Spleen (tissue), 11 donors: Measurements from ENCODE around the gene TIMP1. TPM values are rescaled to one million over a fixed set of nuclear protein-coding genes. Genes with fewer than 3 reads are reported as not detected.

ENCODE experiments used
- DNase-seq: peaks from one replicate; pipeline ENCODE4 v3.0.0-alpha.2; 2020
- H3K27ac ChIP-seq, 8 donors: fragments of 200-600 bp; sonication (generic) in 7 of 8; 1 replicate in 4 of 8; 2 replicates in 4 of 8; pipeline versions ENCODE4 v1.5.0 to v1.8.0; 2016 to 2021; ENCODE audit warnings: inconsistent platforms in 4 of 8, mild to moderate bottlenecking in 4 of 8, moderate library complexity in 1 of 8
- H3K27me3 ChIP-seq, 7 donors: fragments of 200-600 bp; sonication (generic) in 6 of 7; replicated peaks in 1 of 7; 1 replicate in 4 of 7; 2 replicates in 3 of 7; pipeline versions ENCODE4 v1.5.0 to v1.8.0; 2016 to 2021; ENCODE audit warnings: inconsistent platforms in 3 of 7, mild to moderate bottlenecking in 1 of 7
- H3K36me3 ChIP-seq, 6 donors: fragments of 200-600 bp; sonication (generic) in 5 of 6; 1 replicate in 4 of 6; 2 replicates in 2 of 6; pipeline versions ENCODE4 v1.5.0 to v1.8.0; 2016 to 2021; ENCODE audit warnings: inconsistent platforms in 2 of 6
- H3K4me1 ChIP-seq, 6 donors: fragments of 200-600 bp; sonication (generic) in 5 of 6; 1 replicate in 3 of 6; 2 replicates in 3 of 6; pipeline versions ENCODE4 v1.5.0 to v1.8.0; 2016 to 2021; ENCODE audit warnings: inconsistent platforms in 3 of 6
- H3K4me3 ChIP-seq, 8 donors: fragments of 200-600 bp; sonication (generic) in 7 of 8; 1 replicate in 4 of 8; 2 replicates in 4 of 8; pipeline versions ENCODE4 v1.5.0 to v1.8.0; 2016 to 2021; ENCODE audit warnings: inconsistent platforms in 4 of 8, mild to moderate bottlenecking in 4 of 8, moderate library complexity in 2 of 8
- H3K9me3 ChIP-seq, 8 donors: fragments of 200-600 bp; sonication (generic) in 7 of 8; 1 replicate in 4 of 8; 2 replicates in 4 of 8; pipeline versions ENCODE4 v1.5.0 to v1.8.0; 2016 to 2021; ENCODE audit warnings: inconsistent platforms in 4 of 8
- CTCF ChIP-seq, 11 experiments: fragments of 200-600 bp in 7 of 11; fragments of 450-650 bp in 4 of 11; sonication (generic) in 4 of 11; IDR thresholded peaks in 8 of 11; conservative IDR thresholded peaks in 3 of 11; 1 replicate in 7 of 11; 2 replicates in 4 of 11; pipeline versions ENCODE4 v1.4.0 to v1.8.0; 2016 to 2021; ENCODE audit warnings: antibody characterized with exemption in 11 of 11, inconsistent platforms in 4 of 11, mild to moderate bottlenecking in 1 of 11
- POLR2A ChIP-seq, 3 donors: fragments of 450-650 bp; IDR thresholded peaks; one replicate each; pipeline ENCODE4 v1.5.1; 2017; ENCODE audit warnings: antibody characterized with exemption in 3 of 3, mild to moderate bottlenecking in 1 of 3
- POLR2AphosphoS5 ChIP-seq, 3 donors: sonication (generic); formaldehyde crosslinking; IDR thresholded peaks; one replicate each; pipeline ENCODE4 v1.5.1; 2017; ENCODE audit warnings: antibody characterized with exemption in 3 of 3
- WGBS, 5 donors: extraction: QIAGEN DNeasy Blood & Tissue Kit in 3 of 5; methylation state at CpG; one replicate each; pipeline versions ENCODE4 v1.1.5 to v1.1.7; 2013 to 2018; 5-methylcytosine and 5-hydroxymethylcytosine counted together
- intact Hi-C: fragments of 100-400 bp; cut with DNase I; formaldehyde crosslinking; loops from one replicate; pipeline ENCODE4 v1.15.0; 2023; ENCODE audit warnings: low total_unique reads
- polyA plus RNA-seq, 3 donors: library from polyadenylated mRNA; stranded (reverse); fragments of 200-250 nt; gene quantifications; one replicate each; pipeline ENCODE4 v1.2.1, GENCODE V29; 2013
- total RNA-seq, 7 donors: library from RNA; depleted of rRNA in 3 of 7; stranded (reverse); fragments of >200 nt in 3 of 7; fragmentation: NEBNext Ultra II Directional in 4 of 7; extraction: Animal tissue kit (Norgen Biotek cat#: 25700) in 4 of 7; gene quantifications; one replicate each; pipeline versions ENCODE4 v1.1.0 to v1.2.1, GENCODE V29; 2016 to 2021
- donor health status: healthy with polysubstance abuse.
- donor health status: DM: no; HTN: no; CAD: no; lungs with moderate emphysema.
- donor health status: DM: no; HTN: no; CAD: no.
- donor health status: Bipolar disorder and iron deficiency.
- donor health status: healthy.
- donor health status: DM: no; HTN: no; CAD: no.
- donor health status: DM: yes; HTN: yes; CAD: no.

Gene TIMP1
- total and polyA plus RNA-seq, 10 donors = 86.8 to 293 (median 184) TPM

GRCh38 chrX:47625365-47625764, 43.1 kb downstream of the TIMP1 start:
- 86 to 100% (median 94%) methylated on average over 2 of the region's 2 CpGs for WGBS, 5 donors
- no peak for TF ChIP-seq POLR2AphosphoS5 (IDR thresholded peaks at IDR 0.05)
- intact Hi-C loops = no loop called here
- Histone ChIP-seq H3K27me3 (peaks cover 0 to 17% (median 0%) of the 10 kb centered on the region in 7 donors), H3K36me3 (peaks cover 0 to 37% (median 0%) of the 10 kb centered on the region in 6 donors), H3K9me3 (no peaks in the 10 kb centered on the region), H3K4me3 (no peak overlapping the region), H3K4me1 (peaks cover 0 to 39% (median 8%) of the 10 kb centered on the region in 6 donors), H3K27ac (no peak overlapping the region)
- no peak for DNase-seq

GRCh38 chrX:47628982-47629381, 46.7 kb downstream of the TIMP1 start:
- intact Hi-C loops = no loop called here
- TF ChIP-seq CTCF (IDR thresholded peaks at IDR 0.05 in 8 of 11, conservative IDR thresholded peaks at IDR 0.05 in 3 of 11) (peak in 1 of 11 experiments; percentile 8), POLR2AphosphoS5 (IDR thresholded peaks at IDR 0.05) (no peak), POLR2A (IDR thresholded peaks at IDR 0.05) (no peak)
- Histone ChIP-seq H3K27me3 (peaks cover 0 to 2% (median 0%) of the 10 kb centered on the region in 7 donors), H3K36me3 (peaks cover 0 to 37% (median 0%) of the 10 kb centered on the region in 6 donors), H3K9me3 (no peaks in the 10 kb centered on the region), H3K4me1 (peaks cover 0 to 63% (median 8%) of the 10 kb centered on the region in 6 donors), H3K27ac (peak overlapping the region in 7 of 8 donors; percentile 49 to 92 (median 76)), H3K4me3 (peak overlapping the region in 5 of 8 donors; percentile 10 to 61 (median 37))
- 57 to 100% (median 86%) methylated on average over 1 of the region's 1 CpG for WGBS, 5 donors
- DNase-seq = no peak

GRCh38 chrX:47629419-47630200, 47.4 kb downstream of the TIMP1 start, which contains the start of gene CFP:
Gene CFP (minus strand): TSS chrX:47629930. CDS start chrX:47629844, 86 bp downstream.
- Histone ChIP-seq H3K4me3 (peak within 1 kb of the TSS in 6 of 8 donors; percentile 4 to 61 (median 36)), H3K27me3 (no peaks in the 10 kb centered on the region), H3K4me1 (peaks cover 0 to 57% (median 8%) of the 10 kb centered on the region in 6 donors), H3K27ac (peak within 1 kb of the TSS in 7 of 8 donors; percentile 49 to 92 (median 76)), H3K36me3 (peaks cover 0 to 42% (median 0%) of the 10 kb centered on the region in 6 donors), H3K9me3 (no peaks in the 10 kb centered on the region)
- no peak for DNase-seq
- intact Hi-C loops = no loop called here
- TF ChIP-seq POLR2AphosphoS5 (IDR thresholded peaks at IDR 0.05) (no peak), POLR2A (IDR thresholded peaks at IDR 0.05) (no peak), CTCF (IDR thresholded peaks at IDR 0.05 in 8 of 11, conservative IDR thresholded peaks at IDR 0.05 in 3 of 11) (no peak)
- 12 to 52% (median 22%) methylated on average over 4 to 14 of the region's 14 CpGs for whole genome bisulfite sequencing, 5 donors

- peaks cover 0 to 59% (median 8%) of the 10 kb centered on the region in 6 donors for H3K4me1 ChIP-seq
- WGBS, 5 donors = 74 to 97% (median 87%) methylated on average over 4 to 5 of the region's 5 CpGs
- H3K27ac ChIP-seq = peak overlapping the region in 2 of 8 donors; percentile 59 to 92
- TF ChIP-seq CTCF (IDR thresholded peaks at IDR 0.05 in 8 of 11, conservative IDR thresholded peaks at IDR 0.05 in 3 of 11) (no peak), POLR2A (IDR thresholded peaks at IDR 0.05) (no peak), POLR2AphosphoS5 (IDR thresholded peaks at IDR 0.05) (no peak)
- DNase-seq = no peak
- H3K27me3 ChIP-seq = no peaks in the 10 kb centered on the region
- peaks cover 0 to 39% (median 3%) of the 10 kb centered on the region in 6 donors for H3K36me3 ChIP-seq
- H3K9me3 ChIP-seq = no peaks in the 10 kb centered on the region
- intact Hi-C loops = no loop called here
- no peak overlapping the region for H3K4me3 ChIP-seq
Observed at GRCh38 chrX:47631676-47632075, 49.4 kb downstream of the TIMP1 start.
